ENCODE results near the gene PCBP3.
A peak's percentile ranks its signal among the peaks of the same experiment; 100 is the strongest.
"Not testable (repeated sequence)": the region's sequence is repeated elsewhere in the genome, so short reads cannot be mapped to it uniquely, and the experiment has no call there.

Gene PCBP3

DNA sequence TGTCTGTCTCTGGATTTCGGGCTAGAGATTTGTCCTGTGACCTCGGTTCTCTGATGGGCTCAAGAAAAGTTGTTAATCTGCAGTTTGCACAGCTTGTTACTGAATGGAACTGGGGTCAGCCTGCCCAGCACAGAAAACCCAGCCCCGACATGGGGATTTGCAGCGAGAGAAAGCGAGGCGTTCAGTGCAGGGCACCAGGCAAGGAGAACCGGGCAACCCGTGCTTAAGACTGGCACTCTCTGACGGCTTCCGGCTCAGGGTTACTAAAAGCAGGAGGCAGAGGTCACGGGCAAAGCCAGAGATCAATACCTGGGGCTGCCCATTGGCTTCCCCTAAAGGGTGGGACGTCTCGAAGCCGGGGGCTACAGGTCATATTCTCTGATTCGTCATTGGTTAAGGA is 308.2 kb downstream of the PCBP3 start:
- H3K4me3 ChIP-seq (replicated peaks; ENCODE audit: low read depth, low read length) = no peak overlapping the region
- TF ChIP-seq, protein P1, sequence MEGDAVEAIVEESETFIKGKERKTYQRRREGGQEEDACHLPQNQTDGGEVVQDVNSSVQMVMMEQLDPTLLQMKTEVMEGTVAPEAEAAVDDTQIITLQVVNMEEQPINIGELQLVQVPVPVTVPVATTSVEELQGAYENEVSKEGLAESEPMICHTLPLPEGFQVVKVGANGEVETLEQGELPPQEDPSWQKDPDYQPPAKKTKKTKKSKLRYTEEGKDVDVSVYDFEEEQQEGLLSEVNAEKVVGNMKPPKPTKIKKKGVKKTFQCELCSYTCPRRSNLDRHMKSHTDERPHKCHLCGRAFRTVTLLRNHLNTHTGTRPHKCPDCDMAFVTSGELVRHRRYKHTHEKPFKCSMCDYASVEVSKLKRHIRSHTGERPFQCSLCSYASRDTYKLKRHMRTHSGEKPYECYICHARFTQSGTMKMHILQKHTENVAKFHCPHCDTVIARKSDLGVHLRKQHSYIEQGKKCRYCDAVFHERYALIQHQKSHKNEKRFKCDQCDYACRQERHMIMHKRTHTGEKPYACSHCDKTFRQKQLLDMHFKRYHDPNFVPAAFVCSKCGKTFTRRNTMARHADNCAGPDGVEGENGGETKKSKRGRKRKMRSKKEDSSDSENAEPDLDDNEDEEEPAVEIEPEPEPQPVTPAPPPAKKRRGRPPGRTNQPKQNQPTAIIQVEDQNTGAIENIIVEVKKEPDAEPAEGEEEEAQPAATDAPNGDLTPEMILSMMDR (IDR thresholded peaks at IDR 0.05; ENCODE audit: low read length, missing control alignments) = no peak
- no peak for DNase-seq (ENCODE audit: low read depth)

DNA sequence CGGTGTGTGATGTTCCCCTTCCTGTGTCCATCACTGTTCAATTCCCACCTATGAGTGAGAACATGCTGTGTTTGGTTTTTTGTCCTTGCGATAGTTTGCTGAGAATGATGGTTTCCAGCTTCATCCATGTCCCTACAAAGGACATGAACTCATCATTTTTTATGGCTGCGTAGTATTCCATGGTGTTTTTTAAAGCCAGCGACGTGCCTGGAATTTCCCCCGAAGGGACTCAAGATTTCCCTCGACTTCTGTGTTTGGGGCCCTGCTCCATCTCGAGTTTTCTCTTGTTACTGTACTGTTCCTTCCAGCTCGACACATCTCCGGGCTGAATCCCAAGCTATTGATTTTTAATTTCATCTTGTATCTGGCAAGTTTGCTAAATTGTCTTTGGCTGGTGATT is 309.0 kb downstream of the PCBP3 start:
- not testable (repeated sequence) for H3K4me3 ChIP-seq (replicated peaks; ENCODE audit: low read depth, low read length); DNase-seq (ENCODE audit: low read depth)

DNA sequence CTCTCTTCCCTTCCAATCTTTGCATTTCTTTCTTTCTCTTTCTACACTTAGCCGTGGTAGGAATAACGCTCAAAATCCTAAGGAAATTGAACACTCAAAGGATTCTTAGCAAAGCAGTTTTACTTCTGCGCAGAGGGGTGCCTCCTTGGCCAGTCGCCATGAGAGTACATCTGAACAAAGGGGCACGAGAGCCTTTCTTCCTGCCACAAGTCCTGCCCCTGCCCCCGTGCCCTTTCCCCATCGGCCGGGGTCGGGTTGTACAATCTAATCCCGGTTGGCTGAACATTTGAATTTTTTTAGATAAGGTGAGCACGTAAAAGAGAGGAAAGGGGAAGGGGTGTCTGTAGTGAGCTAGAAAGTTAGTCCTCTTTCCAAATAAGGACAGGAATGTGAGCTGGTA is 309.4 kb downstream of the PCBP3 start:
- TF ChIP-seq, protein P1 (IDR thresholded peaks at IDR 0.05; ENCODE audit: low read length, missing control alignments) = no peak
- no peak overlapping the region for H3K4me3 ChIP-seq (replicated peaks; ENCODE audit: low read depth, low read length)
- no peak for DNase-seq (ENCODE audit: low read depth)

DNA sequence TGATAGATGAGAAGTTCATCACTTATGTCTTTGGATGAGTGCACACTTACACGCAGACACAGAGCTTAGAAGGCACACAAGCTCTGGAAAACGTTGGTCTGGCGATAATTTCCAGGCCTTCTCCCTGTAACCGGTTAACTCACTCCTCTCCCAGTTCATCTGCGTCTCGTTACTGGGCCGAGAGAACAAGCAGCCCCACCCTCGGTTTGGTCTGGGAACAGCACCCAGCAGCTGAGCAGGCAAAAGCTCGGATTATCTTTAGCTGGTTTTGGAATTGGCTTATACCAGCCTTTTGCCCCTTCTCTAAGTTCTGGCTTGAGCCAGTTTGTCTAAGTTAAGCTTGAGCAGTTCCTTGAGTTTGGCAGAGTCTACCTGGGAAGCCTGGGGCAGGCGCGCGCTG is 310.7 kb downstream of the PCBP3 start:
- TF ChIP-seq, protein P1 (IDR thresholded peaks at IDR 0.05; ENCODE audit: low read length, missing control alignments) = peak; percentile 42
- peak; percentile 53 for DNase-seq (ENCODE audit: low read depth)
- no peak overlapping the region for H3K4me3 ChIP-seq (replicated peaks; ENCODE audit: low read depth, low read length)

DNA sequence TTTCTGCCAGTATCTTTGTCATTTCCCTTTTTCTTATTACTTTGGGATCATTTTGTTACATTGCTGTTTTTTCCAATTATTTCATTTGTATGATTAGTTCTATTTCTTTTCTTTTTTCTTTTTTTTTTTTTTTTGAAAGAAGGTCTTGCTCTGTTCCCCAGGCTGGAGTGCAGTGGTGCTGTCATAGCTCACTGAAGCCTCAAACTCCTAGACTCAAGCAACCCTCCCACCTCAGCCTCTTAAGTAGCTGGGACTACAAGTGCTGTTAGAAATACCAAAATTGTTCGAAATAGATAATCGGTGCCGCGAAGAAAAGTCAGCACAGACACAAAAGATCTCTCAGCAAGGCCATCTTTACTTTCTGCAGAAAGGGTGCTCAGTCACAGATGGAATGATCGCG is 311.4 kb downstream of the PCBP3 start:
- H3K4me3 ChIP-seq (replicated peaks; ENCODE audit: low read depth, low read length) = no peak overlapping the region
- no peak for DNase-seq (ENCODE audit: low read depth)
- TF ChIP-seq, protein P1 (IDR thresholded peaks at IDR 0.05; ENCODE audit: low read length, missing control alignments) = no peak

DNA sequence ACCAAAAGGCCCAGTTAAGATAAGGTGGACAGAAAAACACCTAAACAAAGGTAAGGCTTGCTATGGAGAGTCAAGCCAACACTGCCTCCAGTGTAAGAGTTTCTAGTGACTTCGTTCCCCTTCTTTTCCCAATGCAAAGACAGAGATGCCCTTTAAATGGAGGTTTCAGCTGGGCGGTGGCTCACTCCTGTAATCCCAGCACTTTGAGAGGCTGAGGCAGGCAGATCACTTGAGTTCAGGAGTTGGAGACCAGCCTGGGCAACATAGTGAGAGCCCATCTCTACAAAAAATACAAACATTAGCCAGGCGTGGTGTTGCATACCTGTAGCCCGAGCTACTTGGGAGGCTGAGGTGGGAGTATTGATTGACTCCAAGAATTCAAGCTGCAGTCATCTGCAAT is 314.0 kb downstream of the PCBP3 start:
- no peak overlapping the region for H3K4me3 ChIP-seq (replicated peaks; ENCODE audit: low read depth, low read length)
- no peak for DNase-seq (ENCODE audit: low read depth)
- TF ChIP-seq, protein P1 (IDR thresholded peaks at IDR 0.05; ENCODE audit: low read length, missing control alignments) = no peak

DNA sequence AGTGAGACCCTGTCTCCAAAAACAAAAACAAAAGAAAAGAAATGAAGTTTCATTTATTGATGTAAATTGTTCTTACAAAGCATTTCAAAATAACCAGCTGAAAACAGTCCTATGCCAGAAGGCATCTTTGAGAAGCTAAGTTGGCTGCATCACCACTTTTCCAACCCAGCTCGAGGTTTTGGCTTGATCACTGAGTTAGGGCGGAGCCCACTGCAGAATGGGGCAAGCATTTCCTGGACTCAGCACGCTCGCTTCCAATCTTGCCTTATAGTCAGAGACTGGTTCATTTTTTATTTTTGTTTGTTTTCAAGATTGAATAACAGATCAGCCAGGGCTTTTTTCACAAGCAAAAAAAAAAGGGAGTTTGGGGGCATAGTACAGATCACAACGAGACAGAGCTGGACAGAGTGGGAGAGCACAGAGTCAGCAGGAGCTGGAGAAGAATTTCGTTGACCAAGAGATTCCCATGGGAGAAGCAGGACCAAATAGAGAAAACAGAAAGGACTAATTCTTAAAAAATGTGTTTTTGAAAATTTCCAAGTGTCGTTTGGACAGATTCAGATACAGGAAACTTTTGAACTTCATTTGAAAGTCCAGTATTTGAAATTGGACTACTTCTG is 314.6 kb downstream of the PCBP3 start:
- DNase-seq (ENCODE audit: low read depth) = peak; percentile 86
- H3K4me3 ChIP-seq (replicated peaks; ENCODE audit: low read depth, low read length) = peak overlapping the region; percentile 4
- TF ChIP-seq, protein P1 (IDR thresholded peaks at IDR 0.05; ENCODE audit: low read length, missing control alignments) = no peak
